Measurements from ENCODE around the gene KLHL30.

Gene KLHL30

GRCh38 chr2:238138331-238139195, at the start of gene KLHL30:
KLHL30 (plus strand) TSS chr2:238138668; CDS start chr2:238140755, 2,087 bp downstream.
- DNase-seq: no peak

- DNase-seq: no peak
These were observed 47.6 kb upstream of the KLHL30 start for GRCh38 chr2:238090887-238091286.

GRCh38 chr2:238091436-238092060, 46.9 kb upstream of the KLHL30 start:
- no peak for DNase-seq

DNA sequence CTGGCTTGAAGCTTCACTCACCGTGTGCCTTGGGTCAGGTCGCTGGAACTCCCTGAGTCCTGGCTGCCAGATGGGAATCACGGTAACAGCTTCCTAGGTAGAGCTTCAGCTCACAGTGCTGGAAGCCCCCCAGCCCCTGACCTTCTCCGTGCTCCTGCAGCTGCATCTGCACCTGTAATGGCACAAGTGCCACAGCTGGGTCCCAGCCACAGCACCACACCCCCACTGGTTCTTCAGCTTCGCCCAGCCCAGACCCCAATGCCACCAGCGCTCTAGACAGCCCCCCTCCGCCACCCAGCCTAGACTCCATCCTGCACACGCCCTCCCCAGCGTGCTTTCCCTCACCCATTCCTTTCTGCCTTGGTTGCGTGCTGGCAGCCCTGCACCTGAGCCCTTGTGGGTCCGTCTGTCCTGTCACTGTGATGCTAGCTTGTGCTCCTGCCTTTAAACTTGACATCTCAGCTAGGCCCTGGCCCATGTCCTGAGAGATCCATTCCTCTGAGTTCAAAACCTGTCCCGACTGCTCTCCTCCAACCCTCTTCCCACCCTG, 45.9 kb upstream of the KLHL30 start:
- no peak for DNase-seq

DNA sequence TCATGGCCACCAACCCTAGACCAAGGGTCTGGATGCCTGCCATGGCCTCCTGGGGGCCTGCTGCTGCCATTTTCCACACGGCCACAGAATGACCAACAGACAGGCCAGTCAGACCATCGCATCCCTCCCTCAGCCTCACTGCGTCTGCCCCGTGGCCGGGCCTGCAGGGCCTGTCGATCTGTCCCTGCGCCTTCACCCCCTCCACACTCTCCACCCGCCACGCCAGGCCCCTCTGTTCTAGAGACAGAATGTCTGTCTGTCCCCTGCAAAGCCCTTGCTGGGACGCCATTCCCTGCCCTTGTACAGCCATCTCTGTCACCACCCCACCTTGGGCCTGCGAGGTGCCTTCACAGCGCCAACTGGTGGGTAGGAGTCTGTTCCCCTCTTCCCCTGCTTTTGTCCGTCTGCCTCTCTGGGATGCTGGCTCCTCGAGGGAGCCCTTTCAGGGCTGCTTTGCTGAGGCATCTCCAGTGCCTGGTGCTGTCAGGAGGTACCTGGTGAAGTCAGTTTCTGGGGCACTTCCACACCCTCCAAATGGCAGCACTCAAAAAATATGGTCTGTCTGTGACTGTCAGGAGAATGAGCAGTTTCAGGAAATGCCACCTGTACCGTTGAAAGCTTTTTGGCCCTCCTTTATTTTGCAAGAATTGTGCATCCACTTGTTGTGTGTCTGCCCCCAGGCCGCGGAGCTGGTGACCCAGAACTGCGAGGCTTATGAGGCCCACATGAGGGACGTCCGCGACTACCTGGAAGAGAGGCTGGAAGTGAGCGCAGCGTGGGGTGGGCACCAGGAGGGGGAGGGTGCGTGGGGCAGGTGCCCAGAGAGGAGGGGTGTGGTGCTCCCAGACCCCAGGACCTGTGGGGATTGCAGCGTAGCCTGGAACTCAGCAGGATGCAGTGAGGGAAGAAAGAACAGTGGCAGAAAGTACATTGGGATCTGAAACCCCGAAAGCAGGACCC, 45.0 kb upstream of the KLHL30 start:
- DNase-seq: no peak

DNA sequence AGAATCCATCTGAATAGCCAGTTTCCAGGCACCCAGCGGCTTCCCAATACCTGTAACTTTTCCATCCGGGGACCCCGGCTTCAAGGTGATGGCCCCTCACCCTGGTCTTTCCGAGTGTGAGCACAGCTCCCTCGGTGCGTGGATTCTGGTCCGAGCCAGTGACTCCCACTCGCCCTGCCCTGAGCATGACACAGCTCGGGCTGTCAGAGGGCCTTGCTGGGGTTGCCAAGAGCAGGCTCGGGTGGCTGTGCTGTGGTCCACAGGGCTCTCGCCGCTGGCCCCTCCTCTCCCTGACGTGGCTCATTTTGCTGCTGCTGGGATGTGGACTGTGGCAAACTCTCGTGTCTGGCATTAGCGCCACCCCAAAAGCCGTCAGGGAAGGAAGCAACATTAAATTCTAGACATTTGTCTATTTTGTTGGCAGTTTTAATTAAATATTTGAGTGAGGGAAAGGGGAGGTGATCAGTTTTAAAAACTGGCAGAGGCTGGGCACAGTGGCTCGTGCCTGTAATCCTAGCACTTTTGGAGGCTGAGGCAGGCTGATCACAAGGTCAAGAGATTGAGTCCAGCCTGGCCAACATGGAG, 43.9 kb upstream of the KLHL30 start:
- no peak for DNase-seq

DNA sequence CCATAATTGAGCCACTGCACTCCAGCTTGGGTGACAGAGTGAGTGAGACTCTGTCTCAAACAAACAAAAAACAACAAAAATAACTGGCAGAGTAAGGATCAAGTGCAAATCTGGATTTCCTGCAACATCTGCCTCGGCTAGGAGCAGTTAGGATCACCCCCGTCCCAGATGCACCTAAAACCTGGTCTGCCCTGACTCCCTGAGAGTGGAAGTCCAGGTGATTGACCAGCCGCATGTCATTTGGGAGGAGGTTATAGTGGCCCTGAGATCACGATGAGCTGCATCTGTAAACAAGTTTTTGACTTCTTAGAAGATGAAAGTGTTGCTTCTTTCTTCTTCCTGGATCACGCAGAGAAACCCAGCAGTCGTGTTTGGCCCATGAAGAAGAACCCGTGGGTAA, 43.3 kb upstream of the KLHL30 start:
- DNase-seq: no peak

GRCh38 chr2:238096311-238097011, 42.0 kb upstream of the KLHL30 start:
- peak; percentile 33 for DNase-seq

DNA sequence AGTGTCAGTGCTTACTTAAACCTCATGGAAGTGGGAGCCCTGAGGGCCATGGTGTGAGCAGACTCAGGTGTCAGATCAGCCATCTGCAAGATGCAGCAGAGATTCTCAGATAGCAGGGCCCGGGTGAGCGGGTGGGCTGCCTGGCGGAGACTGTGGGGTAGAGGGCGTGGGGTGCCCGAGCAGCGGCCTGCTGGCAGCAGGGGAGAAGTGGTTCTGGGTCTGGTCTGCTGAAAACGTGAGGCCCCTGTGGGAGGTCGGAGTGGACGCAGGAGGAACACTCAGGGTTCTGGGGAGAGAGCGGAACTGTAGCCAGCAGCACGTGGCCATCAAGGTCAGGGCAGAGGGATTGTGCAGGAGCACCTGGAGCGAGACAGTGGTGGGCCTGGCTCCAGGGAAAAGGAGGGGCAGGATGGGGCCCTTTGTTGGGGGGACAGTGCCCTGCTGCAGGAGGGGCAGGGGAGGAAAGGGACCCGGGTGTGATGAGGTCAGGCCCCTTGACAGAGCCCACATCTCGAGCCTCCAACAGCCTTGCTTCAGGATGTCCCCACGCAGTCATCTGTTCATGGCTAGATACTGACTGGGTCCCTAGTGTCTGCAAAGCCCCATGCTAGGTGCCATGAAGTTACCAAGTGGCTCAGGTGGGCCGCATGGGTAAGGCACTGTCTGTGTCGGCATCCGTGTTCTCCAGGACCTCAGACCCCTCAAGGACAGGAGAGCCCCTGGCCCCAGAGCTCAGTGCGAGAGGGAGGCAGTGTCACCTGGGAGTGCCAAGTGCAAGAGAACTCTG, 41.1 kb upstream of the KLHL30 start:
- no peak for DNase-seq

DNA sequence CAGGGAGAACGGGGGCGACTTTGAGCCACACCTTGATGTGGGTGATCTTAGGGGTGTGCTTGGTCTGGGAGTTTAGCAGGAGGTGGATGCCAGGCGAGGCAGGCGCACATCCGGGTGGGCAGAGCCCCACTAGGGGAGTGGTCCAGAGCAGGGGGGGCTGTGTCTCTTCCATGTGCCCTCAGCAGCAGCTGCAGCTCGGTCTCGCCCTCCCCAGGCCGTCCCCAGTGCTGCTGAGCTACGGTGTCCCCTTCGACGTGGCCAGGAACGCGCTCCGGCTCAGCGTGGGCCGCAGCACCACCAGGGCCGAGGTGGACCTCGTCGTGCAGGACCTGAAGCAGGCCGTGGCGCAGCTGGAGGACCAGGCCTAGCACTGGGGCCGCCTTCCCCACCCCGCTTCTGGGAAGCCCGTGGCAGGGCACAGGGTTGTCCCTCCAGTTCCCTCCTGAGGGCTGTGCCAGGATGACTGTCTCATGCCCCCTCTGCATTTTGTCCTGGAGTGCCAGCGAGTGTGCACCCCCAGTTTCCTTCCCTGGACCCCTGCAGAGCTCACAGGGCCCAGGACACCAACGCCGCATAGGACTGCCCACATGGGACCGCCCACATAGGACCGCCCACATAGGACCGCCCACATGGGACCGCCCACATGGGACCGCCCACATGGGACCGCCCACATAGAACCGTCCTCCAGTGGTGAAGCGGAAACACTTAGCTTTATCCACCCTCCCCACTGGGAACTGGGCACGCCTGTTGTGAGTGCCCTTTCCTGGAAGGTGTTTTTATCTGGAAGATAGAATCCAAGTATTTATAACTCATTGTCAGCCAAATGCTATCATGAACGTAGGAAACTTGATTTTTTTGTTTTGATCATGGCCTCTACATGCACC, 40.2 kb upstream of the KLHL30 start:
- no peak for DNase-seq

GRCh38 chr2:238098901-238099713, 39.4 kb upstream of the KLHL30 start:
- DNase-seq: no peak

DNA sequence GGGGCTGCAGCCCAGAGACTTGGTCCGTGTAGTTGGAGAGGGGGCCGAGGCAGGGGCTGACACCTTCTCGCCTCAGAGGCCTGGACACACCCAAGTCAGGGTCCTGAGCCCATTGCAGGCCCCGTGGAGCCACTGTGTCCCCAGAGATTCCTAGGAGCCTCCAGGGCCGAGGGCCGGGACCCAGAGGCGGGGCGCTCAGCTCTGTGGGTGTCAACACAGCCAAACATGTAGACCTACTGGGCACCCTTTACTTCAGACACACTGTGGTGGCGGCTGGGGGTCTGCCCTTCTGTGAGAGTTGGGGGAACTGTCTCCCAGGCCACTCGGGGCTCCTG, 38.8 kb upstream of the KLHL30 start:
- DNase-seq: no peak

DNA sequence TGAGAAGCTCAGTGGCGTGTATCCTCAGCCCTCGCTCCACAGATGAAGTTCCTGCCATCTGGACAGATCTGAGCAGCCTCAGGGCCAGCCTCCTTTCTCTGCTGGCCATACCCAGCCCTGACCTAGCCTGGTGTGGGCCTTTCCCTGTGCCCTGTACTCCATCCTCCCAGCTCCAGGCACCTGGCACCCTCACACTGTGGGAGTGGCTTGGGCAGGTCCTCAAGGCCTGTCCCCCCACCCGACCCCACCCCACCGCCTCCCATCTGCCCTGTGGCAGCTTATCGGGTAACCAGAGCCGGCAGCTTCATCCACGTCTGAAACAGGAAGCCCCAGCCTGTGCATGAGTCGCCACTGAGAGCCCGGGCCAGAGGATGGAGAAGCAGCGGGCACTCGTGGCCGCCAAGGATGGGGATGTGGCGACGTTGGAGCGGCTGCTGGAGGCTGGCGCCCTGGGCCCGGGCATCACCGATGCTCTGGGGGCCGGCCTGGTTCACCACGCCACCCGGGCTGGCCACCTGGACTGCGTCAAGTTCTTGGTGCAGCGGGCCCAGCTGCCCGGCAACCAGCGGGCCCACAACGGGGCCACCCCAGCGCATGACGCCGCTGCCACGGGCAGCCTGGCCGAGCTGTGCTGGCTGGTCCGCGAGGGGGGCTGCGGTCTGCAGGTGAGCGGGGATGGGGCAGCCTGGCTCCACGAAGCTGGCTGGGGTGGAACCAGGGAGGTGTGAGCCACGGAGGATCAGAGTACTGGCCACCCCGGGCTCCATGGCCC, 38.2 kb upstream of the KLHL30 start, which contains the start of gene ESPNL:
ESPNL (plus strand) TSS at position 292 of the 772 bp plus-strand sequence; CDS start at position 372, 80 bp downstream.
- peak; percentile 33 for DNase-seq

DNA sequence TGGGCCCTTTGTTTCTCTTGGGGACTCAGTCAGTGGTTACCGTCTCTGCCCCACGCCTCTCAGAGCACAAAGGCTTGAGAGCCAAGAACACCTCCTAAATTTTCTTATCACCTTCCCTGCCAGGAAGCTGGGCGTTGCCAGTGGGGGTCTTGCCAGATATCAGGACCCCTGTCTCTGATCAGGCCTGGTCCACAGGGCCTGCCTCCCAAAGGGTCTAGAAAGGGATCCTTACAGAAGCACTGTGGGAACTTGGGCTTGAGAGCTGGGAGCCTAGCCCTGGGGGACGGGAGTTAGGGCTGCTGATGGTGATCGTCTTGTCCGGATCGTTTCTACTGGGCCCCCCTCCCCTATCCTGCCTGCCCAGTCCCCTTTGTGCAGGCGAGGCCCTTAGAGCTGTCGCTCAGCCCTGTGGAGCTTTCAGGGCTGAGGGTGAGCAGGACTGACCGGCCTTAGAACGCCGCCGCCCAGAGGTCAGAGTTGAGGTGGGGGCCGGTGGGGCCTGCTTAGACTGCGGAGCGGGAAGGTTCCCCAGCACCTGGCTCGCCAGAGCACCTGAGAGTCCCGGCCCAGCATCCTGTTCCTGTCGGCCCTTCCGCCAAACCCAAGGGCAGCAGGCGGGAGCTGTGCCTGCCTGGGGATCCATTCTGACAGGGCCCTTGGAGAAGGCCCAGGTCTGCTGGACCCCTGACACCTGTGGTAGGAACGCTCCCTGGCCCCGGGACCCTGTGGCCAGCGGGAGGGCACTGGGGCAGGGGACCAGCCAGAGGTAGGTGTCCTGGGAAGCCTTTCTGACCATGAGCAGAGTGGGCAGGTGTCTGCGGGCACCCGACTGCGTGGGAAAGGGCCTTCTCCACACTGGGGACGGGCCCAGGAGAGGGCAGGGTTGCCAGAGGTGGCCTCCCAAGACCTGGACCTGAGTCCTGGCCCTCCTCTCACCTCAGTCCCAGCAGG, 37.4 kb upstream of the KLHL30 start:
- DNase-seq: no peak

DNA sequence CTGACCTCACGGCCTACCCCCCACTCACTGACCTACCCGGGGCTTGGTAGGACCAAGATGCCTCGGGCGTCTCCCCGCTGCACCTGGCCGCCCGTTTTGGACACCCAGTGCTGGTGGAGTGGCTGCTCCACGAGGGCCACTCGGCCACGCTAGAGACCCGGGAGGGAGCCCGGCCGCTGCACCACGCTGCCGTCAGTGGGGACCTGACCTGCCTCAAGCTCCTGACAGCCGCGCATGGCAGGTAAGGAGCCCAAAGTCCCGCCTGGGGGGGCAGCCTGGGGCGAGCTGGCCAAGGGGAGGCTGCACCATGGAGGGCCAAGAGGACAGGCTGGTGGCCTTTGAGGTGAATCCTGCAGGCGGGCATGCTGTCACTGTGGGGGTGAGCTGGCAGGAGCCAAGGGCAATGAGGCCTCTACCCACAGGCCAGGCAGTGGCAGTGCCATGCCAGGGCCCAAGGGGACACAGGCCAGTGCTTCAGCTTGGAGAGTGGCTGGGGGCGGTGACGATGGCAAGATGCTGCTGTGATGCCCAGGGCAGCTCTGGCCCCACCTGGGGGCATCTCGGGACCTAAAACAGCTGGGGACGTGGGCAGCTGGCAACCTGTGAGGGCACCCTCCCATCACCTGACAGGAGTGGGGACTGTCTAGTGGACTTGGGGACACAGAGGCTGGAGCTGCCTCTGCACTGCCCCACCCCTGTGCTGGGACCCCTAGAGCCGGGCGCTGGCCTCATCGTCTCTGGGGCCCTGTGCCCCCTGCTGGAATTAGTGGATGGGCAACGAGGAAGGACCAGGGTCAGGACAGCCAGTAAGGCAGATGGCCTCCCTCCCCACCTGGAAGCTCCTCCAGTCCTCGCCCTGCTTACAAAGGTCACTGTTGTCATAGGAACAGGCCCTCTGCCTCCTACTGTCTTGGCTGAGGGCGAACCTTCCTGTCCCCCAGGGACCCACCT, 36.3 kb upstream of the KLHL30 start:
- DNase-seq: no peak

DNA sequence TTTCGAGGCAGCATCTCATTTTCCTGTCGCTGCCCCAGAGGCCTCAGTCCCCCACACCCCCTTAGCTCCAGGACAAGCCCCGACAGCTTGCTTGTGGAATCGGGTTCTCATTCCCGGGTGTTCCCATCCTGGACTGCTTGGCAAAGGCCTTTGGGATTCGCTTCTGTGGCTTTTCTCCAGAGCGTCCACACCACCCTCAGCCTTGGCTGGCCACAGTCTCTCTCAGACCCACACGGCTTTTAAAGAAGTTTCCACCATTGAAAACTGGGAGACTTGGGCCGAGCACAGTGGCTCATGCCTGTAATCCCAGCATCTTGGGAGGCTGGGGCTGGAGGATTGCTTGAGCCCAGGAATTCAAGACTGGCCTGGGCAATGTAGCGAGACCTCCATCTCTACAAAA, 35.6 kb upstream of the KLHL30 start:
- DNase-seq: no peak

Data from NCI-H2171 (cell line).